ENCODE measurements around the gene DGKH.
"Not testable (repeated sequence)": the region's sequence is repeated elsewhere in the genome, so short reads cannot be mapped to it uniquely, and the experiment has no call there.

Gene DGKH

GRCh38 chr13:42048684-42049453, 421 bp downstream of the DGKH start:
- peak overlapping the region; percentile 98 for H3K4me3 ChIP-seq (ENCODE audit: low read length)
- no peak for TF ChIP-seq ZNF274 (IDR thresholded peaks at IDR 0.05; ENCODE audit: low read depth, low read length)

GRCh38 chr13:42049454-42049813, 986 bp downstream of the DGKH start:
- peak overlapping the region; percentile 46; the same call in 1 of the 2 replicates for H3K4me3 ChIP-seq (ENCODE audit: low read length)
- TF ChIP-seq ZNF274 (IDR thresholded peaks at IDR 0.05; ENCODE audit: low read depth, low read length) = no peak

- no peak for TF ChIP-seq ZNF274 (IDR thresholded peaks at IDR 0.05; ENCODE audit: low read depth, low read length)
- H3K4me3 ChIP-seq (ENCODE audit: low read length) = no peak overlapping the region; the same call in 1 of the 2 replicates
Observed at GRCh38 chr13:42054798-42055499, 6.5 kb downstream of the DGKH start.

- no peak for TF ChIP-seq ZNF274 (IDR thresholded peaks at IDR 0.05; ENCODE audit: low read depth, low read length)
- H3K4me3 ChIP-seq (ENCODE audit: low read length) = peak overlapping the region; percentile 43
Observed at GRCh38 chr13:42055500-42056085, 7.1 kb downstream of the DGKH start.

GRCh38 chr13:42056146-42056545, 7.7 kb downstream of the DGKH start:
- no peak for TF ChIP-seq ZNF274 (IDR thresholded peaks at IDR 0.05; ENCODE audit: low read depth, low read length)
- no peak overlapping the region; the same call in 1 of the 2 replicates for H3K4me3 ChIP-seq (ENCODE audit: low read length)

GRCh38 chr13:42056583-42056982, 8.1 kb downstream of the DGKH start:
- H3K4me3 ChIP-seq (ENCODE audit: low read length) = no peak overlapping the region; the same call in 1 of the 2 replicates
- TF ChIP-seq ZNF274 (IDR thresholded peaks at IDR 0.05; ENCODE audit: low read depth, low read length) = no peak

- TF ChIP-seq ZNF274 (IDR thresholded peaks at IDR 0.05; ENCODE audit: low read depth, low read length) = no peak
- no peak overlapping the region for H3K4me3 ChIP-seq (ENCODE audit: low read length)
Observed at GRCh38 chr13:42057918-42058530, 9.6 kb downstream of the DGKH start.

GRCh38 chr13:42061943-42062342, 13.5 kb downstream of the DGKH start:
- no peak for TF ChIP-seq ZNF274 (IDR thresholded peaks at IDR 0.05; ENCODE audit: low read depth, low read length)
- no peak overlapping the region for H3K4me3 ChIP-seq (ENCODE audit: low read length)

- no peak overlapping the region for H3K4me3 ChIP-seq (ENCODE audit: low read length)
- TF ChIP-seq ZNF274 (IDR thresholded peaks at IDR 0.05; ENCODE audit: low read depth, low read length) = no peak
Observed at GRCh38 chr13:42063105-42063504, 14.7 kb downstream of the DGKH start.

GRCh38 chr13:42064259-42064658, 15.8 kb downstream of the DGKH start:
- TF ChIP-seq ZNF274 (IDR thresholded peaks at IDR 0.05; ENCODE audit: low read depth, low read length) = no peak
- H3K4me3 ChIP-seq (ENCODE audit: low read length) = no peak overlapping the region

GRCh38 chr13:42064966-42065365, 16.5 kb downstream of the DGKH start:
- H3K4me3 ChIP-seq (ENCODE audit: low read length) = no peak overlapping the region
- TF ChIP-seq ZNF274 (IDR thresholded peaks at IDR 0.05; ENCODE audit: low read depth, low read length) = no peak

- H3K4me3 ChIP-seq (ENCODE audit: low read length) = no peak overlapping the region
- TF ChIP-seq ZNF274 (IDR thresholded peaks at IDR 0.05; ENCODE audit: low read depth, low read length) = no peak
Observed at GRCh38 chr13:42065414-42065813, 17.0 kb downstream of the DGKH start.

GRCh38 chr13:42066542-42066941, 18.1 kb downstream of the DGKH start:
- H3K4me3 ChIP-seq (ENCODE audit: low read length) = no peak overlapping the region
- TF ChIP-seq ZNF274 (IDR thresholded peaks at IDR 0.05; ENCODE audit: low read depth, low read length) = no peak

- TF ChIP-seq ZNF274 (IDR thresholded peaks at IDR 0.05; ENCODE audit: low read depth, low read length) = no peak
- H3K4me3 ChIP-seq (ENCODE audit: low read length) = no peak overlapping the region
Observed at GRCh38 chr13:42068886-42069285, 20.4 kb downstream of the DGKH start.

- H3K4me3 ChIP-seq (ENCODE audit: low read length) = not testable (repeated sequence)
Observed at GRCh38 chr13:42070599-42070998, 22.2 kb downstream of the DGKH start.

- H3K4me3 ChIP-seq (ENCODE audit: low read length) = not testable (repeated sequence)
Observed at GRCh38 chr13:42071179-42071578, 22.7 kb downstream of the DGKH start.

Data from GM08714 (cell line).